Peyer's patch (tissue), 4 donors: ENCODE results near the gene SPNS3.

ENCODE experiments used
- CTCF ChIP-seq, 6 experiments: fragments of 450-650 bp in 4 of 6; fragments of 200-600 bp in 2 of 6; sonication (generic) in 1 of 6; IDR thresholded peaks; one replicate each; pipeline ENCODE4 v1.5.1; 2017 to 2019; ENCODE audit warnings: antibody characterized with exemption in 6 of 6, mild to moderate bottlenecking in 3 of 6, moderate library complexity in 1 of 6
- POLR2A ChIP-seq, 2 donors: fragments of 450-650 bp; IDR thresholded peaks; one replicate each; pipeline ENCODE4 v1.5.1; 2017; ENCODE audit warnings: antibody characterized with exemption in 2 of 2, mild to moderate bottlenecking in 2 of 2, moderate library complexity in 2 of 2

GRCh38 chr17:4522661-4523060, 88.9 kb downstream of the SPNS3 start:
- TF ChIP-seq CTCF (IDR thresholded peaks at IDR 0.05) (no peak), POLR2A (IDR thresholded peaks at IDR 0.05) (no peak)
